Common myeloid progenitor, CD34-positive (primary cell): ENCODE results near the gene HSBP1L1.
A peak's percentile ranks its signal among the peaks of the same experiment; 100 is the strongest.

Experiments
- CTCF ChIA-PET: fragments of 350-600 bp; sonication (Branson Sonifier 250); formaldehyde crosslinking; loops from one replicate; lab custom pipeline; 2021; ENCODE audit warnings: antibody characterized with exemption; lab: Charles Lee
- POLR2A ChIA-PET: fragments of 350-600 bp; sonication (Branson Sonifier 250); formaldehyde crosslinking; loops from one replicate; lab custom pipeline; 2021; ENCODE audit warnings: antibody characterized with exemption; lab: Charles Lee
- DNase-seq, 3 donors: peaks; one replicate each; pipeline versions ENCODE4 v3.0.0 to v3.0.0-alpha.2; 2013
- H3K27ac ChIP-seq, 2 experiments: 1 replicate in 1 of 2; 2 replicates in 1 of 2; pipeline ENCODE4 v1.7.0; 2013; ENCODE audit warnings: inconsistent platforms in 2 of 2, low read length in 2 of 2, mild to moderate bottlenecking in 2 of 2, low read depth in 1 of 2, moderate library complexity in 1 of 2; ENCODE audit not compliant: severe bottlenecking in 2 of 2, insufficient read depth in 1 of 2, poor library complexity in 1 of 2
- H3K27me3 ChIP-seq, 5 experiments: replicated peaks in 2 of 5; 1 replicate in 3 of 5; 2 replicates in 2 of 5; pipeline versions ENCODE4 v1.6.1 to v1.7.0; 2013; ENCODE audit warnings: low read length in 4 of 5, mild to moderate bottlenecking in 2 of 5, moderate library complexity in 2 of 5, inconsistent platforms in 1 of 5; ENCODE audit not compliant: insufficient read depth in 5 of 5, control insufficient read depth in 4 of 5
- H3K36me3 ChIP-seq, 4 experiments: 1 replicate in 2 of 4; 2 replicates in 2 of 4; pipeline versions ENCODE4 v1.6.1 to v1.7.0; 2013; ENCODE audit warnings: low read length in 3 of 4, control low read depth in 1 of 4, mild to moderate bottlenecking in 1 of 4; ENCODE audit not compliant: control insufficient read depth in 4 of 4, insufficient read depth in 4 of 4
- H3K4me1 ChIP-seq, 4 experiments: 1 replicate in 3 of 4; 2 replicates in 1 of 4; pipeline versions ENCODE4 v1.6.1 to v1.7.1; 2013; ENCODE audit warnings: low read length in 3 of 4, mild to moderate bottlenecking in 3 of 4, control low read depth in 1 of 4, inconsistent platforms in 1 of 4, moderate library complexity in 1 of 4; ENCODE audit not compliant: control insufficient read depth in 4 of 4, insufficient read depth in 4 of 4; ENCODE audit errors: control extremely low read depth in 1 of 4
- H3K4me3 ChIP-seq, 7 experiments: 1 replicate in 4 of 7; 2 replicates in 3 of 7; pipeline versions ENCODE4 v1.5.1 to v1.7.0; 2013; ENCODE audit warnings: mild to moderate bottlenecking in 7 of 7, low read length in 6 of 7, moderate library complexity in 6 of 7, inconsistent platforms in 2 of 7, low read depth in 2 of 7, control low read depth in 1 of 7; ENCODE audit not compliant: insufficient read depth in 4 of 7, control insufficient read depth in 1 of 7; ENCODE audit errors: extremely low read depth in 1 of 7
- H3K9me3 ChIP-seq, 5 experiments: 1 replicate in 4 of 5; 2 replicates in 1 of 5; pipeline versions ENCODE4 v1.6.1 to v1.7.1; 2013; ENCODE audit warnings: low read length in 4 of 5, mild to moderate bottlenecking in 2 of 5, inconsistent platforms in 1 of 5, low read depth in 1 of 5, moderate library complexity in 1 of 5; ENCODE audit not compliant: control insufficient read depth in 4 of 5, insufficient read depth in 2 of 5; ENCODE audit errors: control extremely low read depth in 1 of 5
- WGBS: methylation state at CpG from one replicate; pipeline ENCODE4 v1.1.5; 2013; ENCODE audit not compliant: insufficient coverage; 5-methylcytosine and 5-hydroxymethylcytosine counted together

HSBP1L1 gene

DNA sequence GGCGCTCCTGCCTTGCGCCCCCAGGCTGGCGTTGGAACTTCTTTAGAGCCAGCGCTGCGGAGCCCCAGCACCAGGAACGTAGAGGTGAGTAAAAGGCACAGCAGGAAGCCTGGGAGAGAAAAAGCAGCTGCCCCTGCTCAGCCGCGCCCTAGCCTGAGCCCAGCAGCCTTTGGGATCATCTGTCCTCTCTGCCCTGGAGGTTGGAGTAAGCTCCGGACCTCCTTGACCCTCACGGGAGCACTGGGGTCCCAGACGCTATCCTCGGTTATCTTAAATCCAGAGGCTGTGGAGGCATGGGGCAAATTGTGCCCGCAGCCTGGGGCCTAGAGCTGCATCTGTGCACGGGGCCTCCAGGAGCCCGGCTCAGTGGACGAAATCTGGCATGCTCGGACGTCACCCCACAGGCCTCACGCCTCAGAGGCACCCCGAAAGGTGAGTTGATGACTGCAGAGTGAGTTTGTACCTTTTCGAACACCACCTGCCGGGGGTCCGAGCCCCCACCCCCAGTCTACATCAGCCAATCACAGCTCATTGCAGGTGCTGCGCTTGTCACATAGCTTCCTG, 11.4 kb upstream of the HSBP1L1 start:
- H3K27ac ChIP-seq = no peak overlapping the region
- 96% methylated on average over 23 of the region's 24 CpGs for WGBS
- H3K4me3 ChIP-seq = no peak overlapping the region
- H3K9me3 ChIP-seq = no peaks in the 10 kb centered on the region
- ChIA-PET CTCF (interaction anchor here (0.6 kb wide), 1 partner anchor 160 kb away, joined by 6 read pairs; no protein-coding TSS in a partner anchor), POLR2A (interaction anchor here (1.0 kb wide), 1 partner anchor 11 kb away, joined by 3 read pairs; no protein-coding TSS in a partner anchor)
- H3K27me3 ChIP-seq = peaks cover 0 to 6% (median 3%) of the 10 kb centered on the region in 5 experiments
- H3K4me1 ChIP-seq = peaks cover 8 to 32% (median 28%) of the 10 kb centered on the region in 4 experiments
- no peak for DNase-seq
- peaks cover 0 to 10% (median 3%) of the 10 kb centered on the region in 4 experiments for H3K36me3 ChIP-seq

DNA sequence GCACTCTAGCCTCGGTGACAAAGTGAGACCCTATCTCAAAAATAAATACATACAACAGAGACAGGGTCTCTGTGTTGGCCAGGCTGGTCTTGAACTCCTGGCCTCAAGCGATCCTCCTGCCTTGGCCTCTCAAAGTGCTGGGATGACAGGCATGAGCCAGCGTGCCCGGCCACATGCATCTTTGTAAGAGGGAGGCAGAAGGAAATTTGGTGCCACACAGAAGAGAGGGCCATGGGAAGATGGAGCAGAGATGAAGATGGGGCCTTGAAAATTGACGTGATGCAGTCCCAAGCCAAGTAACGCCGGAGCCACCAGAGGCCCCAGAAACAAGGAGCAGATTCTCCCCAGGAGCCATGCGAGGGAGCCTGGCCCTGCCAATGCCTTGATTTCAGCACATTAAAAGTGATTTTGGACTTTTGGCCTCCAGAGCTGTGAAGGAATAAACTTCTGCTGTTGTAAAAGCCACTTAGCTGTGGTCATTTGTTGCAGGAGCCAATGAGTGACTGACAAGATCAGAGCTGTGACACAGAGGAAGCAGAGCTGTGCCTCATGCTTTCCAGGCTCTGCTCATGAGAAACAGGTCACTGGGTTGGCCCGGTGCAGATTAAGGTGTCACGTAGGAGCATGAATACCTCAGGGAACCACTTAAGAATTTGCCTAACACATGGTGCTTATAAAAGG, 10.3 kb upstream of the HSBP1L1 start:
- no peak overlapping the region for H3K27ac ChIP-seq
- H3K4me1 ChIP-seq = peaks cover 6 to 26% (median 24%) of the 10 kb centered on the region in 4 experiments
- H3K9me3 ChIP-seq = no peaks in the 10 kb centered on the region
- peak in 1 of 3 donors; percentile 27 for DNase-seq
- ChIA-PET POLR2A (interaction anchor here (0.6 kb wide), 1 partner anchor 152 kb away, joined by 7 read pairs; no protein-coding TSS in a partner anchor), CTCF (interaction anchor here (1.0 kb wide), 1 partner anchor 162 kb away, joined by 3 read pairs; no protein-coding TSS in a partner anchor)
- H3K36me3 ChIP-seq = peaks cover 0 to under 1% (median under 1%) of the 10 kb centered on the region in 4 experiments
- 92% methylated on average over 10 of the region's 10 CpGs for WGBS
- H3K4me3 ChIP-seq = no peak overlapping the region
- H3K27me3 ChIP-seq = peaks cover 0 to 6% (median 3%) of the 10 kb centered on the region in 5 experiments

DNA sequence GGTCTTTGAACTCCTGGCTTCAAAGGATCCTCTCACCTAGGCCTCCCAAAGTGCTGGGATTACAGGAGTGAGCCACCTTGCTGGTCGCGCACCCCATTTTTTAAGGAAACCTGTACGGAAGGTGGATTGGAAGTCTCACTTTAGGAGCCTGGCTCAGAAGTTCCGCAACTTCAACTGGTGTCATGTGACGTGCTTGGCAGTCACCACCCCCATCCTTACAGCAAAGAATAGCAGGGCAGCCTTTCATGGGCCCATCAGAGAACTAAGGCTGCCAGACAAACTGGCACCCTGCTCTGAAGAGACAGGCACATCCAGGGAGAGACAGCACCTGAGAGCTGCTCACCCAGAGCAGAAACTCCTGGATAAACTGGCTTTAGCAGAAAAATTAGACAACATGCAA, 9.7 kb upstream of the HSBP1L1 start:
- Histone ChIP-seq H3K27ac (no peak overlapping the region), H3K36me3 (no peaks in the 10 kb centered on the region), H3K9me3 (no peaks in the 10 kb centered on the region), H3K27me3 (peaks cover 0 to 6% (median 3%) of the 10 kb centered on the region in 5 experiments), H3K4me3 (no peak overlapping the region), H3K4me1 (peaks cover 2 to 21% (median 18%) of the 10 kb centered on the region in 4 experiments)
- ChIA-PET POLR2A (interaction anchor here (0.6 kb wide), 1 partner anchor 151 kb away, joined by 7 read pairs; no protein-coding TSS in a partner anchor), CTCF (interaction anchor here (1.0 to 1.3 kb wide), 2 partner anchors 10 to 163 kb away, joined by 3 read pairs; no protein-coding TSS in a partner anchor)
- peak in 1 of 3 donors; percentile 36 for DNase-seq
- 68% methylated on average over 5 of the region's 5 CpGs for WGBS

DNA sequence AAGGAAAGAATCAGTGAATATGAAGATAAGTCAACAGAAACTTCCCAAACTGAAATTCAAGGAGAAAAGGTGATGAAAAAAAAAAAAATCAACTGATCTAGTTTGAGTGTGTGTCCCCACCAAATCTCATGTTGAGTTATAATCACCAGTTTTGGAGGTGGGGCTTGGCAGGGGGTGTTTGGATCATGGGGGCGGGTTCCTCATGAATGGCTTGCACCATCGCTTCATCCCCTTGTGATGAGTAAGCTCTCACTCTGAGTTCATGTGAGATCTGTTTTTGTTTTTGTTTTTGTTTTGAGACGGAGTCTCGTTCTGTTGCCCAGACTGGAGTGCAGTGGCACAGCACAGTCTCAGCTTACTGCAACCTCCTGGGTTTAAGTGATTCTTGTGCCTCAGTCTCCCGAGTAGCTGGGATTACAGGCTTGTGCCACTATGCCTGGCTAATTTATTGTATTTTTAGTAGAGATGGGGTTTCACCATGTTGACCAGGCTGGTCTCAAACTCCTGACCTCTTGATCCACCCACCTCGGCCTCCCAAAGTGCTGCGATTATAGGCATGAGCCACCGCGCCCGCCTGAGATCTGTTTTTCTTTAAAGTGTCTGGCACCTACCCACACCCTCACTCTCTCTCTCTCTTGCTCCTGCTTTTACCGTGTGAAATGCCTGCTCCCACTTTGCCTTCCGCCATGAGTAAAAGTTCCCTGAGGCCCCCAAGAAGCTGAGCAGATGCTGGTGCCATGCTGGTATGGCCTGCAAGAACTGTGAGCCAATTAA, 9.0 kb upstream of the HSBP1L1 start:
- ChIA-PET CTCF (interaction anchor here (1.3 kb wide), 1 partner anchor 10 kb away, joined by 3 read pairs; no protein-coding TSS in a partner anchor), POLR2A (interaction anchor here (0.6 kb wide), 1 partner anchor 43 kb away, joined by 3 read pairs; no protein-coding TSS in a partner anchor)
- Histone ChIP-seq H3K27me3 (peaks cover 0 to 6% (median 3%) of the 10 kb centered on the region in 5 experiments), H3K36me3 (no peaks in the 10 kb centered on the region), H3K27ac (no peak overlapping the region), H3K4me3 (no peak overlapping the region), H3K9me3 (no peaks in the 10 kb centered on the region), H3K4me1 (peaks cover 0 to 17% (median 13%) of the 10 kb centered on the region in 4 experiments)
- 94% methylated on average over 8 of the region's 12 CpGs for WGBS
- no peak for DNase-seq

DNA sequence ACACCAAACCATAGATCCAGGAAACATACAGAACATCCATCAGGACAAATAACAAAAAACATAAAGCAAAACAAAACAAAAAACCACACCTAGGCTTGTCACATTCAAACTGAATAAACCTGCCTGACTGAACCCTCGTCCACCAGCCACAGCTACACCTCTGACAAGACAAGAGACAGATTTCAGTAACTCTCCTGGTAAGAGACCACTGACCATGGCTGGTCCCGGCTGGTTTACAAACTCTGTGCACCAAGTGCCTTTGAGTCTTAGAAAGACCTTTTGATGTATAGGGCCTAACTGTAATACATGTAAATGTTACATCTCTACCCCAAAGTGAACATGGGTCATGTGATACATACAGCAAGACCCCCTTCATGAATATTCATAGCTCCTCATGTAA, 8.2 kb upstream of the HSBP1L1 start:
- peaks cover 0 to 17% (median 12%) of the 10 kb centered on the region in 4 experiments for H3K4me1 ChIP-seq
- CTCF ChIA-PET = no interaction called here
- H3K9me3 ChIP-seq = no peaks in the 10 kb centered on the region
- 83% methylated on average over 1 of the region's 2 CpGs for WGBS
- no peaks in the 10 kb centered on the region for H3K36me3 ChIP-seq
- no peak overlapping the region for H3K4me3 ChIP-seq
- peaks cover 0 to 6% (median 3%) of the 10 kb centered on the region in 5 experiments for H3K27me3 ChIP-seq
- POLR2A ChIA-PET = no interaction called here
- no peak overlapping the region for H3K27ac ChIP-seq
- no peak for DNase-seq

DNA sequence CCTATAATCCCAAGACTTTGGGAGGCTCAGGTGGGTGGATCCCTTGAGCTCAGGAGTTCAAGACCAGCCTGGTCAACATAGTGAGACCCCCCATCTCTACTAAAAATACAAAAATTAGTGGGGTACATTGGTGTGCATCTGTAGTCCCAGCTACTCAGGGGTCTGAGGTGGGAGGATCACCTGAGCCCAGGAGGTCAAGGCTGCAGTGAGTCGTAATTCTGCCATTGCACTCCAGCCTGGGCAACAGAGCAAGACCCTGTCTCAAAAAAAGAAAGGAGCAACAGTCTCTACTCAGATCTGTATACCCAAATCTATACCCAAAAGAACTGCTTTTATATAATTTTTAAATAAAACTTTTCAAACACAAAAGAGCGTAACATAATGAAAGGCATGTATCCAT, 5.5 kb upstream of the HSBP1L1 start:
- ChIA-PET POLR2A (no interaction called here), CTCF (interaction anchor here (0.8 kb wide), 1 partner anchor 14 kb away, joined by 3 read pairs; no protein-coding TSS in a partner anchor)
- H3K4me1 ChIP-seq = peaks cover 0 to 29% (median 11%) of the 10 kb centered on the region in 4 experiments
- no peak overlapping the region for H3K4me3 ChIP-seq
- DNase-seq = no peak
- no CpG with 5 or more reads among the region's 2 CpGs for WGBS
- H3K36me3 ChIP-seq = no peaks in the 10 kb centered on the region
- H3K27ac ChIP-seq = no peak overlapping the region
- no peaks in the 10 kb centered on the region for H3K9me3 ChIP-seq
- peaks cover 0 to 2% (median 0%) of the 10 kb centered on the region in 5 experiments for H3K27me3 ChIP-seq
